Liver (tissue), 9 donors: ENCODE results near the gene COX7A2. TPM values are rescaled to one million over a fixed set of nuclear protein-coding genes. Genes with fewer than 3 reads are reported as not detected.

ENCODE experiments used
- DNase-seq: peaks from one replicate; pipeline ENCODE4 v3.0.0-alpha.2; 2017; ENCODE audit warnings: low spot score
- H3K27ac ChIP-seq, 2 donors: one replicate each; pipeline ENCODE4 v1.7.0; 2013; ENCODE audit warnings: inconsistent platforms in 2 of 2, low read length in 2 of 2, control low read depth in 1 of 2, low read depth in 1 of 2, mild to moderate bottlenecking in 1 of 2
- H3K27me3 ChIP-seq, 4 donors: one replicate each; pipeline versions ENCODE4 v1.6.1 to v1.7.0; 2013; ENCODE audit warnings: low read length in 3 of 4, inconsistent platforms in 1 of 4, mild to moderate bottlenecking in 1 of 4, moderate library complexity in 1 of 4; ENCODE audit not compliant: control insufficient read depth in 4 of 4, insufficient read depth in 4 of 4
- H3K36me3 ChIP-seq, 4 donors: one replicate each; pipeline versions ENCODE4 v1.6.1 to v1.7.0; 2013; ENCODE audit warnings: low read length in 3 of 4, mild to moderate bottlenecking in 3 of 4, low read depth in 1 of 4, moderate library complexity in 1 of 4; ENCODE audit not compliant: control insufficient read depth in 4 of 4, insufficient read depth in 3 of 4
- H3K4me1 ChIP-seq, 4 donors: one replicate each; pipeline versions ENCODE4 v1.6.1 to v1.7.0; 2013; ENCODE audit warnings: low read length in 3 of 4, mild to moderate bottlenecking in 3 of 4, moderate library complexity in 1 of 4; ENCODE audit not compliant: control insufficient read depth in 4 of 4, insufficient read depth in 4 of 4
- H3K4me3 ChIP-seq, 3 donors: one replicate each; pipeline versions ENCODE4 v1.6.1 to v1.7.0; 2013; ENCODE audit warnings: low read length in 3 of 3, control low read depth in 1 of 3, low read depth in 1 of 3, mild to moderate bottlenecking in 1 of 3
- H3K9ac ChIP-seq, 2 donors: one replicate each; pipeline ENCODE4 v1.7.0; 2013; ENCODE audit warnings: low read length in 2 of 2, mild to moderate bottlenecking in 2 of 2, moderate library complexity in 2 of 2, control low read depth in 1 of 2, low read depth in 1 of 2
- H3K9me3 ChIP-seq, 4 donors: one replicate each; pipeline versions ENCODE4 v1.6.1 to v1.7.0; 2013; ENCODE audit warnings: low read length in 3 of 4; ENCODE audit not compliant: control insufficient read depth in 4 of 4
- ATF3 ChIP-seq: IDR thresholded peaks from 2 replicates; pipeline ENCODE4 v1.6.1; 2016; ENCODE audit warnings: antibody characterized with exemption
- CTCF ChIP-seq: fragments of 150-350 bp; IDR thresholded peaks from 2 replicates; pipeline ENCODE4 v1.5.1; 2017; ENCODE audit warnings: improper control_type of control experiment, low read depth, low read length; ENCODE audit not compliant: missing input control
- EGR1 ChIP-seq, 2 donors: IDR thresholded peaks; 2 replicates each; pipeline ENCODE4 v1.6.1; 2016 to 2018; ENCODE audit warnings: antibody characterized with exemption in 2 of 2, low read depth in 2 of 2
- FOXA1 ChIP-seq: IDR thresholded peaks from 2 replicates; pipeline ENCODE4 v1.6.1; 2016; ENCODE audit warnings: antibody characterized with exemption
- FOXA2 ChIP-seq: IDR thresholded peaks from 2 replicates; pipeline ENCODE4 v1.6.1; 2016; ENCODE audit warnings: antibody characterized with exemption
- GABPA ChIP-seq, 2 donors: IDR thresholded peaks in 1 of 2; conservative IDR thresholded peaks in 1 of 2; 2 replicates each; pipeline ENCODE4 v1.6.1; 2016; ENCODE audit warnings: antibody characterized with exemption in 2 of 2, mild to moderate bottlenecking in 1 of 2, moderate library complexity in 1 of 2
- HNF4A ChIP-seq, 2 donors: conservative IDR thresholded peaks; 2 replicates each; pipeline ENCODE4 v1.6.1; 2016; ENCODE audit warnings: antibody characterized with exemption in 2 of 2, mild to moderate bottlenecking in 2 of 2
- HNF4G ChIP-seq: IDR thresholded peaks from 2 replicates; pipeline ENCODE4 v1.6.1; 2016; ENCODE audit warnings: antibody characterized with exemption
- JUND ChIP-seq, 2 donors: IDR thresholded peaks; 2 replicates each; pipeline ENCODE4 v1.6.1; 2016; ENCODE audit warnings: antibody characterized with exemption in 2 of 2
- NR2F2 ChIP-seq: IDR thresholded peaks from 2 replicates; pipeline ENCODE4 v1.6.1; 2016; ENCODE audit warnings: antibody characterized with exemption
- RAD21 ChIP-seq, 2 donors: IDR thresholded peaks; 2 replicates each; pipeline ENCODE4 v1.6.1; 2016; ENCODE audit warnings: antibody characterized with exemption in 2 of 2, mild to moderate bottlenecking in 2 of 2
- REST ChIP-seq: IDR thresholded peaks from 2 replicates; pipeline ENCODE4 v1.6.1; 2016; ENCODE audit warnings: antibody characterized with exemption, mild to moderate bottlenecking
- RXRA ChIP-seq, 2 donors: IDR thresholded peaks; 2 replicates each; pipeline ENCODE4 v1.6.1; 2017 to 2018; ENCODE audit warnings: antibody characterized with exemption in 2 of 2, mild to moderate bottlenecking in 1 of 2
- SP1 ChIP-seq: IDR thresholded peaks from 2 replicates; pipeline ENCODE4 v1.6.1; 2018; ENCODE audit warnings: antibody characterized with exemption, mild to moderate bottlenecking
- ZBTB33 ChIP-seq: IDR thresholded peaks from 2 replicates; pipeline ENCODE4 v1.6.1; 2016; ENCODE audit warnings: antibody characterized with exemption
- WGBS: extraction: QIAGEN DNeasy Blood & Tissue Kit; methylation state at CpG from one replicate; pipeline ENCODE4 v1.1.7; 2013; 5-methylcytosine and 5-hydroxymethylcytosine counted together
- polyA plus RNA-seq, 2 donors: library from polyadenylated mRNA; stranded (reverse) in 1 of 2; unstranded in 1 of 2; fragments of 200-250 nt in 1 of 2; fragments of >200 nt in 1 of 2; fragmentation: Nextera tagmentation in 1 of 2; extraction: Ambion mirVana in 1 of 2; gene quantifications; one replicate each; pipeline versions ENCODE4 v1.2.1 to v1.2.3, GENCODE V29; 2013 to 2015
- total RNA-seq, 2 donors: library from RNA; depleted of rRNA; stranded (reverse); fragments of >200 nt; gene quantifications; one replicate each; pipeline ENCODE4 v1.2.3, GENCODE V29; 2014
- TF ChIP-seq, protein P1 (sequence below): IDR thresholded peaks from 2 replicates; pipeline ENCODE4 v1.6.1; 2016; ENCODE audit warnings: antibody characterized with exemption
- donor health status: healthy.
- donor health status: healthy.
- donor health status: healthy.
- donor health status: healthy.
- donor health status: healthy.

COX7A2 gene
- total and polyA plus RNA-seq, 4 donors: 69.8 to 583 (median 289) TPM

DNA sequence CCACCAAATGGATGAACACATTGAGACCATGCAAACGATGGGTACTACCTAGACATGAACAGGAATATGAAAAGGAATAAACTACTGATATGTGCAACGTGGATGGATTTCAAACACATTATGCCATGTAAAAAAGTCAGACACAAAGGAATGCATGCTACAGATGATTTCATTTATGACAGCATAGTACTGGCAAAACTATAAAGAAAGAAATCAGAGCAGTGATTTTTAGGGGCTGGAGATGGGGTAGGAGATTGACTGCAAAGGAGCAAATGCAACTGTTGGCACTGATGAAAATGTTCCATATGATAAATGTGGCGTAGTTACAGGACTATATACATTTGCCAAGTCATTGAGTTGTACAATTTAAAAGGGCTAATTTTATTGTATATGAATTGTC, 24.3 kb downstream of the COX7A2 start:
- no peak for DNase-seq
- H3K9ac ChIP-seq: no peak overlapping the region
- H3K9me3 ChIP-seq: no peaks in the 10 kb centered on the region
- TF ChIP-seq HNF4G (no peak), HNF4A (conservative IDR thresholded peaks at IDR 0.05) (no peak), EGR1 (IDR thresholded peaks at IDR 0.05; ENCODE audit: low read depth in 2 of 2) (no peak), JUND (IDR thresholded peaks at IDR 0.05) (no peak), SP1 (no peak), GABPA (IDR thresholded peaks at IDR 0.05 in 1 of 2, conservative IDR thresholded peaks at IDR 0.05 in 1 of 2) (no peak), FOXA1 (no peak), RAD21 (IDR thresholded peaks at IDR 0.05) (no peak), RXRA (IDR thresholded peaks at IDR 0.05) (no peak), FOXA2 (no peak), CTCF (no peak), ATF3 (no peak), ZBTB33 (no peak), REST (no peak)
- TF ChIP-seq, protein P1, sequence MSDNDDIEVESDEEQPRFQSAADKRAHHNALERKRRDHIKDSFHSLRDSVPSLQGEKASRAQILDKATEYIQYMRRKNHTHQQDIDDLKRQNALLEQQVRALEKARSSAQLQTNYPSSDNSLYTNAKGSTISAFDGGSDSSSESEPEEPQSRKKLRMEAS: no peak
- H3K27me3 ChIP-seq: no peaks in the 10 kb centered on the region
- H3K4me3 ChIP-seq: no peak overlapping the region
- H3K27ac ChIP-seq: no peak overlapping the region
- H3K4me1 ChIP-seq: peaks cover 8 to 22% (median 17%) of the 10 kb centered on the region in 4 donors
- no peaks in the 10 kb centered on the region for H3K36me3 ChIP-seq
- WGBS: 90% methylated on average over 3 of the region's 3 CpGs

DNA sequence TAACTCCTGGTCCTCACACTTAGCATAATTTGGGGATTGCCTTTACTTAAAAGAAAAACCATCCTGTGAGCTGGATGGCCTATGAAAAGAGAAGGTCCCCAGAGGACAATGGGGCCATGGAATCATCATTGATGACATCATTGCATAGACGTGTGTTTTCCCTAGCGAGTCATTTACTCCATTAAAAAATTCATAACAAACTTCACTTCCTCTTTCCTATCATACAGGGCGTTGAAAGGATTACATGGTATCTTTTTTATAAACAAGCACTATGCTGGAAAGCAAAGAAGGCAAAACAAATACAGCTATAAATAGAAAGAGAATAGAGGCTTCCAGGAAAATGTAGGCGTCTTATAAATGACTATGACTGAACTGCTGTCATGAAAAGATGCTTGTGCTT, 26.4 kb downstream of the COX7A2 start:
- peak; percentile 13 for TF ChIP-seq NR2F2
- no peak for TF ChIP-seq SP1
- Histone ChIP-seq H3K4me1 (peaks cover under 1 to 9% (median 2%) of the 10 kb centered on the region in 4 donors), H3K9me3 (no peaks in the 10 kb centered on the region), H3K27ac (peak overlapping the region in 1 of 2 donors; percentile 16), H3K36me3 (no peaks in the 10 kb centered on the region), H3K9ac (no peak overlapping the region), H3K27me3 (no peaks in the 10 kb centered on the region), H3K4me3 (no peak overlapping the region)
- WGBS: 52% methylated on average over 4 of the region's 4 CpGs
- no peak for DNase-seq
